GM21723 (cell line): Measurements from ENCODE around the gene BBS4.

Source experiments
- ATAC-seq: cut with Tn5 transposase; IDR thresholded peaks from one replicate; pipeline ENCODE4 v1.9.1; 2021; ENCODE audit warnings: mild to moderate bottlenecking, moderate library complexity; ENCODE audit not compliant: unreplicated experiment

The BBS4 gene

GRCh38 chr15:72754096-72754495, 68.1 kb downstream of the BBS4 start:
- no peak for ATAC-seq

DNA sequence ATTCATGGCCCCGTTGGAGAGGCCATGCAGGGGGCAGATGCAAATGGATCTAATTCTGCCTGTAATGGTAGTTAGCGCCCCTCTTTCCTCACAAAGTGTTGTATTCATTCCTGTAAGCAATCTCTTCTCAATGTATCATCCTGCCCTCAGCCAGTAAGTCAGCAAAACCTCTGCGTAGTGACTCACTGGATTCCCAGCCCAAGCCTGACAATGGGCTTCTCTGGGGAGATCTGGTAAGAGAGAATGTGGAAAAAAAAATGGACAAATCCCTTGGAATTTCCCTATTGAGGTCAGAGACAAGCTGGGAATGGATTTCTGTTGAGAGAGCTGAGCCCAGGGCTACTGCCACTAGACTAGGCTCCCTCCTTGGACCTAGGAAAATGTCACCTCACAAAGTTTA, 72.2 kb downstream of the BBS4 start:
- no peak for ATAC-seq

- no peak for ATAC-seq
Observed at GRCh38 chr15:72760590-72761260, 74.7 kb downstream of the BBS4 start.

- ATAC-seq = no peak
Observed at GRCh38 chr15:72764656-72765055, 78.6 kb downstream of the BBS4 start.

GRCh38 chr15:72766025-72766424, 80.0 kb downstream of the BBS4 start:
- no peak for ATAC-seq

DNA sequence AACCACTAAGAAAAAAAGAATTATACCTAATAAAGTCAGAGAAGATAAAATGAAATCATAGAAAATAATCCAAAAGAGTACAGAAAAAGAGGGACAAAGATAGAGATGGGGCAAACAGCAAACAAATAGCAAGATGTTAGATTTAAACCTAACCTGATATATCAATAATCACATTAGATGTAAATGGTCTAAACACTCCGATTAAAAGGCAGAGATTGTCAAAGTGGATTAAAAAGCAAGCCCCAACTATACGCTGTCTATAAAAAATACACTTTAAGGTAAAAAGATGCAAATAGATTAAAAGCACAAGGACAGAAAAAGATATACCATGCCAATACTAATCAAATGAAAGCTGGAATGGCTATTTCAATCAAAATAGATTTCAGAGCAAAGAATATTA, 80.8 kb downstream of the BBS4 start:
- no peak for ATAC-seq

- no peak for ATAC-seq
Observed at GRCh38 chr15:72770673-72771328, 84.8 kb downstream of the BBS4 start.

GRCh38 chr15:72771329-72771725, 85.3 kb downstream of the BBS4 start:
- ATAC-seq = no peak

GRCh38 chr15:72774696-72775383, 88.8 kb downstream of the BBS4 start:
- no peak for ATAC-seq

DNA sequence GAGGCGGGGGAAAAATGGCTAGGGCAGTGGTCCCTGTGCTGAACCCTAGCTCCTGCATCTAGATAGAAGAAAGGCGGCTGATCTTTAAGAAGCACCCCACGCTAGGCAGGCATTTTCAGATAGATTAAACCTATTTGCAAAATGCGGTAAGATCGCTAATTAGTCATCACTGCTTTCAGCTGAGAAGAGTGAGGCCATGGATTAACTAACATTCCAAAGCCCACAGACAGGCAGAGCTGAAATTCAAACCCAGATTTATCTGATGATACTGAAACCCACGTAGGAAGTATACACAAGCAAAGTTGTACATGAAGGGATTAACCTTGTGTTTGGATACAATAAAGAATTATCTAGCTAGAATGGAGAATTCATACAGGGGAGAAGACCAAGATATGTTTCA, 92.8 kb downstream of the BBS4 start:
- ATAC-seq = no peak

GRCh38 chr15:72781631-72782030, 95.6 kb downstream of the BBS4 start:
- no peak for ATAC-seq

- ATAC-seq = no peak
Observed at GRCh38 chr15:72782274-72783003, 96.4 kb downstream of the BBS4 start.

DNA sequence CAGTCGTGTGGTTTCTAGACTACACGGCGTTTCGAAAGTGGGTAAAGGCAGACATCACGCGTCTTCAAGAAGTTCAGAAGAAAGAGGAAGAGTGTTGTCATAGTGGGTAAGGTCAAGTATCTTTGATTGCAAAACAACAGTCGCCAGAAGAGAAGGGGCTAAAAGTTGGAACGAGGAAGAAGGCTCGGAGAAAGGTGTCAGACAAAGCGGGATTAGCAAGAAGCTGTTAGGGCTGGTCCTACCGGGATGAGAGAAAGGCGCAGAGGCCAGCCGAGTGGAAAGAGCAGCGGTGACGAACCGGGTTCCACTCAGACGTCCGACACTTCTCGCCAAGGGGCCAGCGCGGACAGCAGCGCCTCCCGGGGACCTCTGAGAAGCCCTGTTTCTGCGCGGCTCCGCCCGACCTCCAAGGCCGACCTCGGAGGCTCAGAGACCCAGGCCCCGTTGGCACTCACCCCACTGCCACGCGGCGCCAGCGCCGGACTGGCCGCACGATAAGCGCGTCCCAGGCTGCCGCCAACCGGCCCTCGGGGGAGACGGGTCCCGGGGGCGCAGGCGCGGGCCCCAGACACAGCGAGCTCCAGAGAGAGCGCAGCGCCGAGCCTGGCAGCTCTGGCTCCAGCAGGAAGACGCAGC, 97.1 kb downstream of the BBS4 start:
- peak; percentile 37 for ATAC-seq

DNA sequence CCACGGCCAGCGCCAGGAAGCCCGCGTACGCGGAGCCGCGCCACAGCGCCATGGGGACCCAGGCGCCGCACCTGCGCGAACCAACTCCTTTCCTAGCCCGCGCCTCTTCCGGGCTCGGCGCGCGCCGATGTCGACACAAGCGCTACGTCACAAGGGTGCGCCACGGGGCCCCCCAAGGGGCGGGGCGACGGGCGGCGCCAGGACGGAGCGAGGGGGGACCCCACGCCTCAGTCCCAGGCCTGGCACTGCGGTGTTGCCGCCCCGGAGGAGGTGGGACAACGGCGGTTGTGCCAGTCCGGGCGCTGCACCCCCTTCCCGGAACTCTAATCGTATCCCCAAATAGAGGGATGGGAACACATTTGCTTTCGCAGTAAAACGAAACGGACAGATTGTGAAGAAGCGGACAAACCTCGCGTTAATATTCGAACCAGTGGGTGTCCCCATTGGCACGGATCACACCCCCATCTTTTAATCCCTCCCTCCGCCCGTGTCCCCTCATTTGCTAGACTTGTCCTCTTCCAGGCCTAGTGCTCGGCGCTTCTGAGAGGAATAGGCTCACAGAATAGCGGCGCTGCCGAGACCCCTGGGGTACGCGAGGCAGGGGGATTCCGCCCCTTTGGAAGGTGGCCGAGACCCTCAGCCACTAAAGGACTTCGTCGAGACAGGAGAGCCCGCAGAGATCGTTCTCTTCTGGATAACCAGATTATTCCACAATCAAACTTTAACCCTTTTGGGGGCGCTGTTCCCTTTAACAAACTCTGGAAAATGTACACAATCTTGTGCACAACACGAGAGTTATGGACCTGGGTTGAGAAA, 97.8 kb downstream of the BBS4 start, which contains the start of gene ADPGK:
Gene ADPGK (minus strand): TSS at position 119 of the 816 bp plus-strand sequence. CDS start 67 bp downstream, at position 52.
- peak; percentile 68 for ATAC-seq

DNA sequence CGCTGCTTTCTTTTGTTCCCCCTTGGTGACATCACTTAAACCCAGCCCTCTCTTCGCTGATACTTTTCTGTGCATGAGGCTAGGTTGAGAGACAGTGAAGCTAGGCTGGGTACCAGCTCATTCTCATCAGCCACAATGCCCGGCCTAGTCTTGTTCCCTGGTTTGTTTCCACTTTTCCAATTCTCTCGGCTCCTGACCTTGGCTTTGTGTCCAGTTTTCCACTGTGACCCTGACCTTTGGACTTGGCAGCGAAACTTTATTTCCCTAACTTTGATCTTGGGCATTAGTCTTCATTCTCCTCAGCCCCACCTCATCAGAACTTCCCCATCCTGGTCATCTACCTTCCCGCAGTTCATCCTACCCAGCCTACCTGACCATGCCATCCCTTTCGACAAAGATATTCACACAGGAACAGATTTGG, 98.5 kb downstream of the BBS4 start:
- ATAC-seq = no peak

DNA sequence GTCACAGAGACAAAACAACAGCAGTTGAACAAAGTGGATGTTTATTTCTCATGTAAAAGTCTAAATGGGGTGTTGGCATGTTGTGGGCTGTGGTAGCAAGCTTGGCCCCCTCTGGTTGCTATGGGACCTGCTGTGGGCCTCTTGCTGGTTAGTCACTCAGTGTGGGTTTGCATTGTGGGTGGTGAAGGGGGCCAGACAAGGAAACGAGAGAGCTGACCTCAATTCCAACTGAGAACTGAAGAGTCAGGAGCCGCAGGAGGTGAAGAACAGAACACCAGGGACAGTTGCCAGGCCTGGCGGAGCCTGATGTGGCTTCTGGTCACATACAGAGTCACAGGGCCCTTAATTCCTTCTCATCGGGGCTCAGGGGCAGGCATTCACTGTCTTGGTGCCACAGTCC, 99.4 kb downstream of the BBS4 start:
- no peak for ATAC-seq

GRCh38 chr15:72785841-72786240, 99.8 kb downstream of the BBS4 start:
- ATAC-seq = no peak

DNA sequence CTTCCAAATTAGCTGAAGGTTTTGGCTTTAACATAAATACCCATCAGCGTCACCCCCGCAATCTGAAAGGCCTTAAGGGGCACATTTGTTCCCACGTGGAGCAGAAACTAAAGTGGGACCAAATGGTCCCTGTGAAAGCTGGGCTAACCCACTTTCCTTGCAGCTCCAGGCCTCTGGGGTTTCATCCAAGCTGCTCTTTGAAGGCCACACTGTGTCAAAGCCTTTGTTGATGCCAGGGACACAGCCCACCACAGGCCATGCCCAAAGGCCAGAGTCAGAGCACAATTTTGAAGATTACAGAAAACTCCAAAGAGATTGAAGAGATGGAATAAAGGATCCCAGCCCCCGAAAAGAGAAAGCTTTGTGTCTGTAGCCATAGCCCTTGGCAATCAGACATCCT, 100.2 kb downstream of the BBS4 start:
- no peak for ATAC-seq

GRCh38 chr15:72786676-72787345, 100.8 kb downstream of the BBS4 start:
- no peak for ATAC-seq
